ENCODE data around the gene FGGY. TPM values are rescaled to one million over a fixed set of nuclear protein-coding genes. Genes with fewer than 3 reads are reported as not detected.

The FGGY gene
- total and polyA plus RNA-seq, 4 donors = 5.3 to 25.1 (median 11.9) TPM

DNA sequence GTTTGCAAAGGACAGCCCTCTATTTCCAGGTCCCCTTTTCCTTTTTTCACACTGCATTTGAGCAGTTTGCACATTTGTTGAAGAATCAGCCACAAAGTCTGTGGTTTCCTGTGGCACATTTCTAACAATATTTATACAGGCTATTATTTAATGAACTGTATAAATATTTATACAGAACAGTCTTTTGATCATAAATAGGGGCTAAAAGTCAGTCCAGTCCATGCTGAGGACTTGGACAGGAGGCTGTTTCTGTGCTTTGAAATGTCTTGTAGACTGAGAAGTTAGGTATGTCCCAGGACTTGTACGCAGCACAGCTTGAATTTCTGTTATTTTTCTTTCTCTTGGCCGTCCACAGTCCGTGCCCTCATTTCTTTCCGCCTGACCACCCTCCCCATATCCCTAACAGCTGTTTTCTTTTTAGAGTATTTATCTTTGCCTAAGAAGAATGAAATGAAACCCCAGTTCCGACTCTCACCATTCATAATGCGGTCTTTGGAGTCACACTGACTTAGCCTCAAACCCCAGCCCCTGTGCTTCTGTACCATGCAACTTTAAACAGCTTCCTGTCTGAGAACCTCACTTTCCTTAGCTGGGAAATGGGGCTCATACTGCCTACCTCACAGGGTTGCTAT, 19.7 kb downstream of the FGGY start:
- Histone ChIP-seq H3K4me1 (ENCODE audit: control insufficient read depth in 1 of 2, insufficient read depth in 2 of 2, low read length in 2 of 2) (peaks cover 4% of the 10 kb centered on the region in 2 donors), H3K4me3 (ENCODE audit: low read length in 2 of 2) (peak overlapping the region; percentile 40 to 93), H3K9me3 (ENCODE audit: control insufficient read depth, low read length) (no peaks in the 10 kb centered on the region), H3K27ac (ENCODE audit: low read depth in 1 of 2, low read length in 2 of 2) (peak overlapping the region; percentile 71 to 76), H3K27me3 (ENCODE audit: control insufficient read depth in 1 of 2, insufficient read depth in 2 of 2, low read length in 1 of 2) (no peaks in the 10 kb centered on the region), H3K36me3 (ENCODE audit: control insufficient read depth in 1 of 2, insufficient read depth in 2 of 2, low read length in 1 of 2) (no peaks in the 10 kb centered on the region)
- DNase-seq (no peak), ATAC-seq (ENCODE audit: low FRiP score) (peak; percentile 46)
- 3 to 7% methylated on average over 6 of the region's 6 CpGs for WGBS, 2 donors
- intact Hi-C loops (cut with DNase I) = no loop called here

GRCh38 chr1:59317343-59317742, 20.4 kb downstream of the FGGY start:
- intact Hi-C loops (cut with DNase I) = no loop called here
- H3K4me1 ChIP-seq (ENCODE audit: control insufficient read depth in 1 of 2, insufficient read depth in 2 of 2, low read length in 2 of 2) = peaks cover 4% of the 10 kb centered on the region in 2 donors
- 76% methylated on average over 3 of the region's 3 CpGs for WGBS, 2 donors
- peaks cover 0 to under 1% of the 10 kb centered on the region in 2 donors for H3K36me3 ChIP-seq (ENCODE audit: control insufficient read depth in 1 of 2, insufficient read depth in 2 of 2, low read length in 1 of 2)
- no peak for ATAC-seq (ENCODE audit: low FRiP score)
- no peaks in the 10 kb centered on the region for H3K27me3 ChIP-seq (ENCODE audit: control insufficient read depth in 1 of 2, insufficient read depth in 2 of 2, low read length in 1 of 2)
- H3K4me3 ChIP-seq (ENCODE audit: low read length in 2 of 2) = no peak overlapping the region
- H3K27ac ChIP-seq (ENCODE audit: low read depth in 1 of 2, low read length in 2 of 2) = peak overlapping the region; percentile 71 to 76
- no peak for DNase-seq
- no peaks in the 10 kb centered on the region for H3K9me3 ChIP-seq (ENCODE audit: control insufficient read depth, low read length)

GRCh38 chr1:59317780-59318179, 20.9 kb downstream of the FGGY start:
- Histone ChIP-seq H3K27me3 (ENCODE audit: control insufficient read depth in 1 of 2, insufficient read depth in 2 of 2, low read length in 1 of 2) (no peaks in the 10 kb centered on the region), H3K9me3 (ENCODE audit: control insufficient read depth, low read length) (no peaks in the 10 kb centered on the region), H3K4me3 (ENCODE audit: low read length in 2 of 2) (no peak overlapping the region), H3K36me3 (ENCODE audit: control insufficient read depth in 1 of 2, insufficient read depth in 2 of 2, low read length in 1 of 2) (peaks cover 0 to 2% of the 10 kb centered on the region in 2 donors), H3K4me1 (ENCODE audit: control insufficient read depth in 1 of 2, insufficient read depth in 2 of 2, low read length in 2 of 2) (peaks cover 4% of the 10 kb centered on the region in 2 donors), H3K27ac (ENCODE audit: low read depth in 1 of 2, low read length in 2 of 2) (peak overlapping the region in 1 of 2 donors; percentile 10)
- intact Hi-C loops (cut with DNase I) = no loop called here
- 88 to 90% methylated on average over 2 of the region's 2 CpGs for WGBS, 2 donors
- ATAC-seq (ENCODE audit: low FRiP score) (no peak), DNase-seq (no peak)

DNA sequence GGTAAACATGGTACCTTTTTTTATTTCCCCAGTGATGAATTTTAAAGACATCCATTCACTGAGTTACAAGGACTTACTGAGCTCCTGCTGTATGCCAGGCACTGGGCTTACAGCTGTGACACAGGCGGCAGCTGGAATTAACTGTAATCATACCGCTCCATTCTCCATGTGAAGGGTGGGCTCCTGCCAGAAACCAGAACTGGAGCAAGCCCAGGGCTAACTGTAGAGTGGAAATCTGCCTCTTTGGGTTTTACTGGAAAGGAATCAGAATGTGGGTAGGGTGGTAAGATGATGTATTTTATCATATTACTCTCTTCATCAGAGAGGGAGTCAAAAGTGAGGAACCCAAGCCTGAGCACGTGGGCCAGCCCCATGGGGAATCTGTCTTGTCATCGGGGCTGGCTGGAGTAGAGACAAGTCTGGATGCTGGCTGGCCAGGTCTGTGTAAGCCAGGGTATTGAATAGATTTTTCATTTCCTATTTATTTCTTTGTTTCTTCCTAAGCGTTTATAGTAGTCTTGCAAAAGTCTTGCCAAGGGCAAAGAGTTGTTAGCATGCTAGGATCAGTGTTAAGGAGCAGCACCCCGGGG, 21.5 kb downstream of the FGGY start:
- ATAC-seq (ENCODE audit: low FRiP score) = no peak
- H3K9me3 ChIP-seq (ENCODE audit: control insufficient read depth, low read length) = no peaks in the 10 kb centered on the region
- intact Hi-C loops (cut with DNase I) = no loop called here

GRCh38 chr1:59322394-59322793, 25.5 kb downstream of the FGGY start:
- peaks cover 0 to 2% of the 10 kb centered on the region in 2 donors for H3K36me3 ChIP-seq (ENCODE audit: control insufficient read depth in 1 of 2, insufficient read depth in 2 of 2, low read length in 1 of 2)
- DNase-seq (no peak), ATAC-seq (ENCODE audit: low FRiP score) (no peak)
- H3K9me3 ChIP-seq (ENCODE audit: control insufficient read depth, low read length) = no peaks in the 10 kb centered on the region
- no peak overlapping the region for H3K4me3 ChIP-seq (ENCODE audit: low read length in 2 of 2)
- intact Hi-C loops (cut with DNase I) = no loop called here
- H3K27ac ChIP-seq (ENCODE audit: low read depth in 1 of 2, low read length in 2 of 2) = no peak overlapping the region
- peaks cover 0 to 3% of the 10 kb centered on the region in 2 donors for H3K4me1 ChIP-seq (ENCODE audit: control insufficient read depth in 1 of 2, insufficient read depth in 2 of 2, low read length in 2 of 2)
- H3K27me3 ChIP-seq (ENCODE audit: control insufficient read depth in 1 of 2, insufficient read depth in 2 of 2, low read length in 1 of 2) = no peaks in the 10 kb centered on the region
- 99% methylated on average over 4 of the region's 4 CpGs for WGBS, 2 donors

More for the DNA sequence above, 21.5 kb downstream of the FGGY start:
- Histone ChIP-seq H3K27ac (ENCODE audit: low read depth in 1 of 2, low read length in 2 of 2) (no peak overlapping the region), H3K4me1 (ENCODE audit: control insufficient read depth in 1 of 2, insufficient read depth in 2 of 2, low read length in 2 of 2) (peaks cover 4 to 6% of the 10 kb centered on the region in 2 donors), H3K4me3 (ENCODE audit: low read length in 2 of 2) (no peak overlapping the region), H3K27me3 (ENCODE audit: control insufficient read depth in 1 of 2, insufficient read depth in 2 of 2, low read length in 1 of 2) (no peaks in the 10 kb centered on the region), H3K36me3 (ENCODE audit: control insufficient read depth in 1 of 2, insufficient read depth in 2 of 2, low read length in 1 of 2) (peaks cover 0 to 2% of the 10 kb centered on the region in 2 donors)
- WGBS, 2 donors = 33 to 34% methylated on average over 6 of the region's 6 CpGs
- DNase-seq = no peak

- ATAC-seq (ENCODE audit: low FRiP score) = no peak
- WGBS, 2 donors = 91 to 96% methylated on average over 2 of the region's 2 CpGs
- intact Hi-C loops (cut with DNase I) = no loop called here
Measured at GRCh38 chr1:59322814-59323213, 25.9 kb downstream of the FGGY start.

GRCh38 chr1:59323879-59324278, 27.0 kb downstream of the FGGY start:
- Histone ChIP-seq H3K4me3 (ENCODE audit: low read length in 2 of 2) (no peak overlapping the region), H3K27ac (ENCODE audit: low read depth in 1 of 2, low read length in 2 of 2) (no peak overlapping the region), H3K27me3 (ENCODE audit: control insufficient read depth in 1 of 2, insufficient read depth in 2 of 2, low read length in 1 of 2) (no peaks in the 10 kb centered on the region), H3K36me3 (ENCODE audit: control insufficient read depth in 1 of 2, insufficient read depth in 2 of 2, low read length in 1 of 2) (peaks cover 0 to 2% of the 10 kb centered on the region in 2 donors), H3K4me1 (ENCODE audit: control insufficient read depth in 1 of 2, insufficient read depth in 2 of 2, low read length in 2 of 2) (peaks cover 0 to 3% of the 10 kb centered on the region in 2 donors), H3K9me3 (ENCODE audit: control insufficient read depth, low read length) (no peaks in the 10 kb centered on the region)
- 98 to 100% methylated on average over 3 of the region's 3 CpGs for WGBS, 2 donors
- DNase-seq = no peak
- ATAC-seq (ENCODE audit: low FRiP score) = no peak
- intact Hi-C loops (cut with DNase I) = no loop called here

More at GRCh38 chr1:59322814-59323213, 25.9 kb downstream of the FGGY start:
- Histone ChIP-seq H3K27me3 (ENCODE audit: control insufficient read depth in 1 of 2, insufficient read depth in 2 of 2, low read length in 1 of 2) (no peaks in the 10 kb centered on the region), H3K9me3 (ENCODE audit: control insufficient read depth, low read length) (no peaks in the 10 kb centered on the region), H3K27ac (ENCODE audit: low read depth in 1 of 2, low read length in 2 of 2) (no peak overlapping the region), H3K36me3 (ENCODE audit: control insufficient read depth in 1 of 2, insufficient read depth in 2 of 2, low read length in 1 of 2) (peaks cover 0 to 2% of the 10 kb centered on the region in 2 donors), H3K4me1 (ENCODE audit: control insufficient read depth in 1 of 2, insufficient read depth in 2 of 2, low read length in 2 of 2) (peaks cover 0 to 3% of the 10 kb centered on the region in 2 donors), H3K4me3 (ENCODE audit: low read length in 2 of 2) (no peak overlapping the region)
- DNase-seq = no peak

DNA sequence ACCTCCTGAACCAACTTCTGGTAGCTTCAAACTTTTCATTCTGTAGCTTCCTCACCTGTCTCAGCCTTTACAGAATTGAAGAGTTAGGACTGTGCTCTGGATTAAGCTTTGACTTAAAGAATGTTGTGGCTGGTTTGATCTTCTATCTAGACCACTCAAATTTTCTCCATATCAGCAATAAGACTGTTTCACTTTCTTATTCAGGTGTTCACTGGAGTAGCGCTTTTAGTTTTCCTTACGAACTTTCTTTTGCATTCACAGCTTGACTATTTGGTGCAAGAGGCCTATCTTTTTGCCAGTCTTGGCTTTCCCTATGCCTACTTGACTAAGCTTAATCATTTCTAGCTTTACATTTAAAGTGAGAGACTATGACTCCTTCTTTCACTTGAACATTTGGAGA, 31.5 kb downstream of the FGGY start:
- H3K27ac ChIP-seq (ENCODE audit: low read depth in 1 of 2, low read length in 2 of 2) = no peak overlapping the region
- intact Hi-C loops (cut with DNase I) = no loop called here
- ATAC-seq (ENCODE audit: low FRiP score) = no peak
- peaks cover 0 to under 1% of the 10 kb centered on the region in 2 donors for H3K4me1 ChIP-seq (ENCODE audit: control insufficient read depth in 1 of 2, insufficient read depth in 2 of 2, low read length in 2 of 2)
- DNase-seq = no peak
- H3K9me3 ChIP-seq (ENCODE audit: control insufficient read depth, low read length) = no peaks in the 10 kb centered on the region
- H3K36me3 ChIP-seq (ENCODE audit: control insufficient read depth in 1 of 2, insufficient read depth in 2 of 2, low read length in 1 of 2) = no peaks in the 10 kb centered on the region
- 96 to 97% methylated on average over 2 of the region's 2 CpGs for WGBS, 2 donors
- no peaks in the 10 kb centered on the region for H3K27me3 ChIP-seq (ENCODE audit: control insufficient read depth in 1 of 2, insufficient read depth in 2 of 2, low read length in 1 of 2)
- H3K4me3 ChIP-seq (ENCODE audit: low read length in 2 of 2) = no peak overlapping the region
